ENCODE data around the gene ING5.

The ING5 gene

GRCh38 chr2:241724259-241724974 lies 22.6 kb downstream of the ING5 start:
- H3K4me1 ChIP-seq: no peaks in the 10 kb centered on the region
- no peaks in the 10 kb centered on the region for H3K36me3 ChIP-seq (ENCODE audit: control insufficient read depth, insufficient read depth, low read length)

DNA sequence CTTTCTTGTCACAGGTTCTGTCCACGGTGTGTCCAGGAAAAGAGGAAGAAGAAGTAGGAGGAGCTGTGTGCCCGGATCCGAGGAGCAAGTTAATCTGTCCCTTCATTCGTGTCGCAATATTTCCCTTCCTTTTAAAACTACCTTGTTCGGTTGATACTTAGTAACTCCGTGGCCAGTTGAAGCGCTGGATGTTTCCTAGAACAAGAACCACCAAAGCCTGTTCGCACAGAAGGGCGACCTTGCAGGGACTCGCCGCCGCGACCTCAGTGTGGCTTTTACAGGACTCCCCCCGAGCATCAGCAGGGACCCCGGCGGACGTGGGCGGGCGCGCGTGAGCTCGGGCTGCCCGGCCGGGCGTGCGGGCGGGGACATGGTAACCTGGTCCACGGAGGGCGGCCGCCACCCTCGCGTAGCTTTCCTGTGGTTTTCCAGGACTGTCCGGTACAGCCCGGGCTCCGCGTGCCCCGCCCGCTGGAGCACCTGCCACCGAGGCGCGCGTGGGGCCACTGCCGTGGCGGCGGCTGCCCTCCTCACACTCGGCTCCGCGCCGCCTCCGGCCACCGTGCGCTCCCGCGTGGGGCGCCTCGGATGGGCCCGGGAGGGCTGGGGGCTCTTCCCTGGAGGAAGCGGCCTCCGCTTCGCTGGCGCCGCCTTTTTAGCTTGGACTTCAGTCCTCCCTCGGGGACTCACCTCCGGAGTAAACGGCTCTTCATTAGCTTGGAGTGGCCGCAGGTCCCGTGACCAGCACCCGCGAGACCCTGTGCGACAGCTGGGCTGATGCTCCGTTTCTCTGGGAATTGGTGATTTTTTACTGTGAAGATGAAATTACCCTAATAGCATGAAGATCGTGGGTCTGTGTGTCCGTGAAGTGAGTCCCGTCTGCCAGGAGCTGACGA lies 23.4 kb downstream of the ING5 start:
- Histone ChIP-seq H3K9me3 (ENCODE audit: control insufficient read depth, low read length) (no peaks in the 10 kb centered on the region), H3K27me3 (ENCODE audit: control insufficient read depth, insufficient read depth, low read length) (no peaks in the 10 kb centered on the region), H3K4me1 (no peaks in the 10 kb centered on the region), H3K4me2 (ENCODE audit: low read length) (no peak overlapping the region), H3K4me3 (ENCODE audit: low read depth, low read length) (no peak overlapping the region), H3K27ac (no peak overlapping the region), H3K9ac (no peak overlapping the region), H3K79me2 (no peaks in the 10 kb centered on the region), H3K36me3 (ENCODE audit: control insufficient read depth, insufficient read depth, low read length) (no peaks in the 10 kb centered on the region), H2AFZ (no peak overlapping the region)
- TF ChIP-seq, protein P1, sequence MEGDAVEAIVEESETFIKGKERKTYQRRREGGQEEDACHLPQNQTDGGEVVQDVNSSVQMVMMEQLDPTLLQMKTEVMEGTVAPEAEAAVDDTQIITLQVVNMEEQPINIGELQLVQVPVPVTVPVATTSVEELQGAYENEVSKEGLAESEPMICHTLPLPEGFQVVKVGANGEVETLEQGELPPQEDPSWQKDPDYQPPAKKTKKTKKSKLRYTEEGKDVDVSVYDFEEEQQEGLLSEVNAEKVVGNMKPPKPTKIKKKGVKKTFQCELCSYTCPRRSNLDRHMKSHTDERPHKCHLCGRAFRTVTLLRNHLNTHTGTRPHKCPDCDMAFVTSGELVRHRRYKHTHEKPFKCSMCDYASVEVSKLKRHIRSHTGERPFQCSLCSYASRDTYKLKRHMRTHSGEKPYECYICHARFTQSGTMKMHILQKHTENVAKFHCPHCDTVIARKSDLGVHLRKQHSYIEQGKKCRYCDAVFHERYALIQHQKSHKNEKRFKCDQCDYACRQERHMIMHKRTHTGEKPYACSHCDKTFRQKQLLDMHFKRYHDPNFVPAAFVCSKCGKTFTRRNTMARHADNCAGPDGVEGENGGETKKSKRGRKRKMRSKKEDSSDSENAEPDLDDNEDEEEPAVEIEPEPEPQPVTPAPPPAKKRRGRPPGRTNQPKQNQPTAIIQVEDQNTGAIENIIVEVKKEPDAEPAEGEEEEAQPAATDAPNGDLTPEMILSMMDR (IDR thresholded peaks at IDR 0.05): no peak

More at GRCh38 chr2:241724259-241724974, 22.6 kb downstream of the ING5 start:
- H3K9me3 ChIP-seq (ENCODE audit: control insufficient read depth, low read length): no peaks in the 10 kb centered on the region
- no peak overlapping the region for H3K27ac ChIP-seq
- TF ChIP-seq, protein P1 (IDR thresholded peaks at IDR 0.05): no peak
- no peaks in the 10 kb centered on the region for H3K27me3 ChIP-seq (ENCODE audit: control insufficient read depth, insufficient read depth, low read length)
- H3K4me3 ChIP-seq (ENCODE audit: low read depth, low read length): no peak overlapping the region
- H2AFZ ChIP-seq: no peak overlapping the region
- no peak overlapping the region for H3K9ac ChIP-seq
- no peak overlapping the region for H3K4me2 ChIP-seq (ENCODE audit: low read length)
- H3K79me2 ChIP-seq: no peaks in the 10 kb centered on the region

- Histone ChIP-seq H3K36me3 (ENCODE audit: control insufficient read depth, insufficient read depth, low read length) (no peaks in the 10 kb centered on the region), H2AFZ (no peak overlapping the region)
- TF ChIP-seq, protein P1 (IDR thresholded peaks at IDR 0.05): no peak
Observed at GRCh38 chr2:241726459-241726858, 24.6 kb downstream of the ING5 start.

DNA sequence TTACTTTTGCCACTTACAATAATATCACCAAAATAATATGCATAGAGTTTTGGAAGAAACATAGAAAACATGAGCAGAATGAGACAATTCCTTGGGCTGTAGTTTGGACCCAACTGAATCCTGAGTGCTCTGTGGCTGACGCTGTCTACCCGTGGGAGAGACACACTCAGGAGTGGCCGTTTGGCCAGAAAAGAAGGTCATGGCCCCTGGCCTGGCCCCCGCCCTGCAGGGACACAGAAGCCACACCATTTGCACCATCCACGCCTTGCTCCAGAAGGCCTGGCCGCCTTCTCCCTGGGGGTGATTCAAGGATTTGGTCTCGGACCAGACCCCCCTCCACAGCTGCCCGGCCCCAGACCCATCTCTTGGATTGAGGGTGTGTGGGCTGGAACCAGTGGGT lies 26.2 kb downstream of the ING5 start:
- Histone ChIP-seq H3K9ac (no peak overlapping the region), H3K4me1 (no peaks in the 10 kb centered on the region), H3K9me3 (ENCODE audit: control insufficient read depth, low read length) (no peaks in the 10 kb centered on the region), H3K4me2 (ENCODE audit: low read length) (no peak overlapping the region), H3K36me3 (ENCODE audit: control insufficient read depth, insufficient read depth, low read length) (no peaks in the 10 kb centered on the region), H2AFZ (no peak overlapping the region), H3K79me2 (no peaks in the 10 kb centered on the region), H3K4me3 (ENCODE audit: low read depth, low read length) (no peak overlapping the region), H3K27me3 (ENCODE audit: control insufficient read depth, insufficient read depth, low read length) (no peaks in the 10 kb centered on the region), H3K27ac (no peak overlapping the region)
- TF ChIP-seq, protein P1 (IDR thresholded peaks at IDR 0.05): no peak

More at GRCh38 chr2:241726459-241726858, 24.6 kb downstream of the ING5 start:
- H3K4me1 ChIP-seq: no peaks in the 10 kb centered on the region
- H3K4me3 ChIP-seq (ENCODE audit: low read depth, low read length): no peak overlapping the region
- H3K9me3 ChIP-seq (ENCODE audit: control insufficient read depth, low read length): no peaks in the 10 kb centered on the region
- no peaks in the 10 kb centered on the region for H3K79me2 ChIP-seq
- no peak overlapping the region for H3K4me2 ChIP-seq (ENCODE audit: low read length)
- H3K27me3 ChIP-seq (ENCODE audit: control insufficient read depth, insufficient read depth, low read length): no peaks in the 10 kb centered on the region
- H3K9ac ChIP-seq: no peak overlapping the region
- H3K27ac ChIP-seq: no peak overlapping the region

All from parathyroid adenoma (tissue), 2 donors.